Suprapubic skin (tissue), 4 donors: Measurements from ENCODE around the gene DYNC2H1.

Experiments
- POLR2A ChIP-seq, 2 donors: fragments of 450-650 bp; IDR thresholded peaks; one replicate each; pipeline ENCODE4 v1.6.1; 2017; ENCODE audit warnings: antibody characterized with exemption in 2 of 2, mild to moderate bottlenecking in 2 of 2, moderate library complexity in 2 of 2
- POLR2AphosphoS5 ChIP-seq, 3 donors: sonication (generic); formaldehyde crosslinking; IDR thresholded peaks; one replicate each; pipeline ENCODE4 v1.6.1; 2017; ENCODE audit warnings: antibody characterized with exemption in 3 of 3
- TF ChIP-seq, protein P1 (sequence below), 2 donors: fragments of 200-600 bp in 1 of 2; fragments of 450-650 bp in 1 of 2; sonication (generic) in 1 of 2; IDR thresholded peaks; one replicate each; pipeline ENCODE4 v1.5.1; 2016 to 2019; ENCODE audit warnings: antibody characterized with exemption in 2 of 2, mild to moderate bottlenecking in 1 of 2, moderate library complexity in 1 of 2

DNA sequence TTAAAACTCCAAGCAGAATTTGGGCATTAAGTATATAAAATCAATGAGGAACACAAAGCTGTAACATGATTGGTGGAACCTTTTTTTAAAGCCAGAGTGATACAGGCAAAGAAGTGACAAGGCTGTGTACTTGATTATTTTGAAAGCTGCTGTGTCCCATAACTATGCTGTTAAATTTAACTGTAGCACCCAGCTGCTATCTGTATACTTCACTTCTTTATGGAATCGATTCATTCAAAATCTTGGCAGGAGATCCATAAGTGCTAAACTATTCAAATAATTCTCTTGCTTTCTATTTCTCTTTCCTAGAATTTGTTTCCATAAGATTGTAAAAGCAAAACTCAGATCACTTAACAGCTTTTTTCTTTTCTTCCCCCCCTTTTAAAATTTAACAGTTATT is 231.7 kb downstream of the DYNC2H1 start:
- TF ChIP-seq, protein P1, sequence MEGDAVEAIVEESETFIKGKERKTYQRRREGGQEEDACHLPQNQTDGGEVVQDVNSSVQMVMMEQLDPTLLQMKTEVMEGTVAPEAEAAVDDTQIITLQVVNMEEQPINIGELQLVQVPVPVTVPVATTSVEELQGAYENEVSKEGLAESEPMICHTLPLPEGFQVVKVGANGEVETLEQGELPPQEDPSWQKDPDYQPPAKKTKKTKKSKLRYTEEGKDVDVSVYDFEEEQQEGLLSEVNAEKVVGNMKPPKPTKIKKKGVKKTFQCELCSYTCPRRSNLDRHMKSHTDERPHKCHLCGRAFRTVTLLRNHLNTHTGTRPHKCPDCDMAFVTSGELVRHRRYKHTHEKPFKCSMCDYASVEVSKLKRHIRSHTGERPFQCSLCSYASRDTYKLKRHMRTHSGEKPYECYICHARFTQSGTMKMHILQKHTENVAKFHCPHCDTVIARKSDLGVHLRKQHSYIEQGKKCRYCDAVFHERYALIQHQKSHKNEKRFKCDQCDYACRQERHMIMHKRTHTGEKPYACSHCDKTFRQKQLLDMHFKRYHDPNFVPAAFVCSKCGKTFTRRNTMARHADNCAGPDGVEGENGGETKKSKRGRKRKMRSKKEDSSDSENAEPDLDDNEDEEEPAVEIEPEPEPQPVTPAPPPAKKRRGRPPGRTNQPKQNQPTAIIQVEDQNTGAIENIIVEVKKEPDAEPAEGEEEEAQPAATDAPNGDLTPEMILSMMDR (IDR thresholded peaks at IDR 0.05) = no peak
- TF ChIP-seq POLR2A (IDR thresholded peaks at IDR 0.05) (no peak), POLR2AphosphoS5 (IDR thresholded peaks at IDR 0.05) (no peak)
